ENCODE measurements around the gene IGSF21. TPM values are rescaled to one million over a fixed set of nuclear protein-coding genes. Genes with fewer than 3 reads are reported as not detected.

Gene IGSF21
- total RNA-seq, 1 donor from 2014 or later: 0.35 TPM

DNA sequence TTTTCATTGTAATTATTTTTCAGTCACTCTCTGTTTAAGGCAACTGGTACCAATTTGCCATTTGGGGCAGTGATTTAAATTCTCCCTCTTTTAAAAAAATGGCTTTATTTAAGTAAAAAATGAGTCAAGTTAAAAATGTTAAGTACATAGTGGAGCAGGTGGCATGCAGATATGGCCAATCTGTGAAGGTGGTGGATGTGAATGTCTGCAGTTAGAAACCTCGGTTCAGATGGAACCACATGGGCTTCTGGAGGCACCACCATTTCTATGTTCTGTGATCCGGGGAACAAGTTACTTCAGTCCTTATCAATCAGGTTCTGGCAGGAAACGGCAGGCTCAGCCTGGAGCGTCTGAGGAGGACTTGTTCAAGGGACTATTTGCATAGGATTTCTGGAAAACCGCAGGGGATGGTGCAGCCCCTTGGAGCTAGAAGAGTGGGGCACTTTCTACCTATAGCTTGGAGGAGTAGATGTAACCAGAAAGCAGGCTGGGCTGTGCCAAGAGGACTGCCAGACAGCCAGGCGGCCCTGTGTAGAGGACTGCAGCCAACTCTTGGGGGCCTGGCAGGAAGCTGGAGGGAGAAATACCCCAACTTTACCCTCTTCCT, 12.3 kb downstream of the IGSF21 start:
- no peaks in the 10 kb centered on the region for H3K36me3 Mint-ChIP-seq (ENCODE audit: low read depth)
- no peak overlapping the region for H3K27ac Mint-ChIP-seq (ENCODE audit: unreplicated experiment)
- no peak overlapping the region for H3K4me3 Mint-ChIP-seq
- no peaks in the 10 kb centered on the region for H3K9me3 Mint-ChIP-seq
- TF ChIP-seq, protein P1, sequence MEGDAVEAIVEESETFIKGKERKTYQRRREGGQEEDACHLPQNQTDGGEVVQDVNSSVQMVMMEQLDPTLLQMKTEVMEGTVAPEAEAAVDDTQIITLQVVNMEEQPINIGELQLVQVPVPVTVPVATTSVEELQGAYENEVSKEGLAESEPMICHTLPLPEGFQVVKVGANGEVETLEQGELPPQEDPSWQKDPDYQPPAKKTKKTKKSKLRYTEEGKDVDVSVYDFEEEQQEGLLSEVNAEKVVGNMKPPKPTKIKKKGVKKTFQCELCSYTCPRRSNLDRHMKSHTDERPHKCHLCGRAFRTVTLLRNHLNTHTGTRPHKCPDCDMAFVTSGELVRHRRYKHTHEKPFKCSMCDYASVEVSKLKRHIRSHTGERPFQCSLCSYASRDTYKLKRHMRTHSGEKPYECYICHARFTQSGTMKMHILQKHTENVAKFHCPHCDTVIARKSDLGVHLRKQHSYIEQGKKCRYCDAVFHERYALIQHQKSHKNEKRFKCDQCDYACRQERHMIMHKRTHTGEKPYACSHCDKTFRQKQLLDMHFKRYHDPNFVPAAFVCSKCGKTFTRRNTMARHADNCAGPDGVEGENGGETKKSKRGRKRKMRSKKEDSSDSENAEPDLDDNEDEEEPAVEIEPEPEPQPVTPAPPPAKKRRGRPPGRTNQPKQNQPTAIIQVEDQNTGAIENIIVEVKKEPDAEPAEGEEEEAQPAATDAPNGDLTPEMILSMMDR (conservative IDR thresholded peaks at IDR 0.05): no peak
- peaks cover 74% of the 10 kb centered on the region for H3K27me3 Mint-ChIP-seq (ENCODE audit: low read depth)
- no peaks in the 10 kb centered on the region for H3K4me1 Mint-ChIP-seq
- DNase-seq (ENCODE audit: low read depth, low spot score): no peak

DNA sequence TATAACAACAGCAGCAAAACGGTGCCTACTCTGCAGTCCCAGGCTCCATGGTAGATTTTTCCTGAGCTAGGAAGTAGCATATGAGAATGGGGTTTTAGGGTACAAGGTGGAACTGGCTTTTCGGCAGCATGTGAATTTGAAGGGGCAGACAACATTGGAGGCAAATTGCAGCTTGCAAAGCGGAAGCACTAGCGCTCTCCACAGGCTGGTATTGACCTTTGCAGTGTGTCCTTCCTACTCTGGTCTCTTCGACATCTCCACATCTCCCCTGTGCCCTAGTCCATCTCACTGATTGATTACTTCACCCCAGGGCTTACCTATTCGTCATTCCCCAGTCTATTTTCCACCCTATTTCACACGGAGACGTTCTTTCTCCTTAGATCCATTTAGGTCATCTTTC, 13.0 kb downstream of the IGSF21 start:
- no peaks in the 10 kb centered on the region for H3K9me3 Mint-ChIP-seq
- no peak overlapping the region for H3K27ac Mint-ChIP-seq (ENCODE audit: unreplicated experiment)
- TF ChIP-seq, protein P1 (conservative IDR thresholded peaks at IDR 0.05): no peak
- no peak for DNase-seq (ENCODE audit: low read depth, low spot score)
- peaks cover 66% of the 10 kb centered on the region for H3K27me3 Mint-ChIP-seq (ENCODE audit: low read depth)
- no peak overlapping the region for H3K4me3 Mint-ChIP-seq
- no peaks in the 10 kb centered on the region for H3K4me1 Mint-ChIP-seq
- no peaks in the 10 kb centered on the region for H3K36me3 Mint-ChIP-seq (ENCODE audit: low read depth)

DNA sequence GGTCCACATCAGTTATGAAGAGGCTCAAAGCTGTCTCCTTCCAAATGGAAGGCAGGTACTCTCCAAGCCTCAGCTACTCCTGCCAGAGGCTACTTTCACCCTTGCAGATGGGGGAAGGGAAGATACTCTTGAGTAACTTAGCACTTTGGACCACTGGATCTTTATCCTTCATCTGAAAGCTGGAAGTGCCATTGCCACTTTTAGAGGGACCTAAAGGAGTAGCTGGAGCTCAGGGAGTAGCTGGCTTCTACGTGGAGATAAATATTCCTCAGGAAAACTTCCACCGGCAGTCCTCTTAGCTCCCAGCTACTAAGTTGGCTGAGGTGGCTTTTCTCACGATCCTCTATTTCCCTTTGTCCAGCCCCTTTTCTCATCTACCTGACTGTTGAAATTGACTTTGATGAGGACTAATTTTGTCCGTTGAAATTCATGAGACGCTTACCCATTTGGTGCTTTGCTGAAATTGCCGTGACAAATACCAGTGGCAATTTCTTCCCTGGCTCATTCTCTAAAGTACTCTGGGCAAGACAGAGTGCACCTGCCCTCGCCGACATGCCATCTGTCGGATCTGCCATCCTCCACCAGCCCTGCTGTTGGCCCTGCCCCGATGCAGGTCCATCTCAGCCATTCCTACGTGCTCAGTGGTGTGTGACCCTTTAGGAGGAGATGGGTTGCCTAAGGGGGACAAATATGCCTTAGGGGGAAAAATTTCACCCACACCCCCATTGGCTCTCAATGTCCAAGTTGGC, 13.6 kb downstream of the IGSF21 start:
- H3K36me3 Mint-ChIP-seq (ENCODE audit: low read depth): no peaks in the 10 kb centered on the region
- no peak overlapping the region for H3K27ac Mint-ChIP-seq (ENCODE audit: unreplicated experiment)
- TF ChIP-seq, protein P1 (conservative IDR thresholded peaks at IDR 0.05): no peak
- H3K9me3 Mint-ChIP-seq: no peaks in the 10 kb centered on the region
- no peak for DNase-seq (ENCODE audit: low read depth, low spot score)
- H3K4me3 Mint-ChIP-seq: no peak overlapping the region
- no peaks in the 10 kb centered on the region for H3K4me1 Mint-ChIP-seq
- peaks cover 61% of the 10 kb centered on the region for H3K27me3 Mint-ChIP-seq (ENCODE audit: low read depth)

DNA sequence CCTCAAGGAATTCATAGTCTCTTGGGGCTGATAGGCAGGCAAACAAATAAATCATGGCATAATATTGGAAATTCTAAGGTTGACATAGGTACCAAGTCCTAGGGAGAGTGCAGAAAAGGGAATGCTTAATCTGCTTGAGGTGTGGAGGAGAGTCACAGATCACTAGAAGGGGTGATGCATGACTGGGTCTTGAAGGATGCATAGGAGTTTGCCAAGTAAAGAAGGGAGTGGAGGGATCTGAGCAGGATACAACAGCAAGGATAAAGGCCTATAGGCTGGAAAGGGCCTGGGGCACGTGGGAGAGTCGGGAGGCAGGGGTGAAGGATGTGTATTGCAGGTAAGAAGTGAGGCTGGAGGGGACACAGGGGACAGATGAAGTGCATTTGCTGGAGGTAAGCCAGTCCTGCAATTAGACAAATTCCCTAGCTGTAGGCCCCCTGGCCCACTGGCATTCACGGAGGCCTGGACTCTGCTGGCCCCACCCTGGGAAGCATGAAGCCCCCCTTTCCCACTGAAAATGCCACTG, 15.9 kb downstream of the IGSF21 start:
- Mint-ChIP-seq H3K36me3 (ENCODE audit: low read depth) (no peaks in the 10 kb centered on the region), H3K27me3 (ENCODE audit: low read depth) (peaks cover 42% of the 10 kb centered on the region), H3K27ac (ENCODE audit: unreplicated experiment) (no peak overlapping the region), H3K9me3 (no peaks in the 10 kb centered on the region), H3K4me3 (no peak overlapping the region), H3K4me1 (no peaks in the 10 kb centered on the region)
- TF ChIP-seq, protein P1 (conservative IDR thresholded peaks at IDR 0.05): no peak
- DNase-seq (ENCODE audit: low read depth, low spot score): no peak

DNA sequence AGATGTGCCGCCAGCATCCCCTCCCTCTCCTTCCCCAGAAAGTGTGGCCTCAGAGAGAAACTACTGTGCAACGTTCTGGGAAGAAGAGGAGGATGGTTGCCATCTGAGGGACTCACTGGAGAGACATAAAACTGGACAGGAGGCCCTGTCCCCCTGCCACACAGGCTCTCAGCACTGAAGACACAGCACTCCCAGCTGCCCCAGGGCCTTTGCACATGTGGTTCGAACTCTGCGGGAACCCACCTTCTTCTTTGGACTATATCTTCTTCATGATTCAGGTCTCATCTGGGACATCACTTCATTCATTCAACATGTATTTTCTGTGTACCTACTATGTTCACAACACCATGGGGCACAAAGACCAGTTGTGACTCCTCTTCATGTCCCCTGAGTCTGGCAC, 17.4 kb downstream of the IGSF21 start:
- H3K4me3 Mint-ChIP-seq: no peak overlapping the region
- H3K27me3 Mint-ChIP-seq (ENCODE audit: low read depth): peaks cover 27% of the 10 kb centered on the region
- TF ChIP-seq, protein P1 (conservative IDR thresholded peaks at IDR 0.05): no peak
- no peaks in the 10 kb centered on the region for H3K36me3 Mint-ChIP-seq (ENCODE audit: low read depth)
- DNase-seq (ENCODE audit: low read depth, low spot score): no peak
- no peak overlapping the region for H3K27ac Mint-ChIP-seq (ENCODE audit: unreplicated experiment)
- no peaks in the 10 kb centered on the region for H3K9me3 Mint-ChIP-seq
- H3K4me1 Mint-ChIP-seq: no peaks in the 10 kb centered on the region
